Endodermal cell (in vitro differentiated cells): Measurements from ENCODE around the gene LRRK1. TPM values are rescaled to one million over a fixed set of nuclear protein-coding genes. Genes with fewer than 3 reads are reported as not detected.

Experiments
- DNase-seq: peaks from one replicate; pipeline ENCODE4 v3.0.0-alpha.2; 2017
- H3K27ac ChIP-seq: 2 replicates; pipeline ENCODE4 v1.5.1; 2013; ENCODE audit warnings: mild to moderate bottlenecking, low read depth, low read length, moderate library complexity
- H3K27me3 ChIP-seq: 2 replicates; pipeline ENCODE4 v1.6.1; 2013; ENCODE audit warnings: mild to moderate bottlenecking, low read length, moderate library complexity; ENCODE audit not compliant: insufficient read depth, control insufficient read depth, poor library complexity, severe bottlenecking
- H3K36me3 ChIP-seq: 2 replicates; pipeline ENCODE4 v1.7.0; 2013; ENCODE audit warnings: mild to moderate bottlenecking, low read length, moderate library complexity; ENCODE audit not compliant: control insufficient read depth, insufficient read depth
- H3K4me1 ChIP-seq: one replicate; pipeline ENCODE4 v1.7.0; 2013; ENCODE audit warnings: low read length; ENCODE audit not compliant: control insufficient read depth, insufficient read depth
- H3K4me3 ChIP-seq: 2 replicates; pipeline ENCODE4 v1.5.1; 2013; ENCODE audit warnings: mild to moderate bottlenecking, low read length, moderate library complexity
- H3K9ac ChIP-seq: 2 replicates; pipeline ENCODE4 v1.6.1; 2013; ENCODE audit warnings: mild to moderate bottlenecking, low read length, moderate library complexity; ENCODE audit not compliant: poor library complexity, severe bottlenecking; ENCODE audit errors: extremely low read depth
- H3K9me3 ChIP-seq: 2 replicates; pipeline ENCODE4 v1.6.1; 2013; ENCODE audit warnings: mild to moderate bottlenecking, low read length, moderate library complexity; ENCODE audit not compliant: control insufficient read depth
- H3K27ac Mint-ChIP-seq: 2 replicates; pipeline ENCODE4 v1.8.0; 2020; ENCODE audit warnings: mixed read lengths
- H3K27me3 Mint-ChIP-seq: 2 replicates; pipeline ENCODE4 v1.8.0; 2021; ENCODE audit warnings: mild to moderate bottlenecking, mixed read lengths; ENCODE audit not compliant: insufficient read depth
- H3K36me3 Mint-ChIP-seq: 2 replicates; pipeline ENCODE4 v1.8.0; 2020; ENCODE audit warnings: low read depth, mixed read lengths
- H3K4me1 Mint-ChIP-seq: 2 replicates; pipeline ENCODE4 v1.8.0; 2020; ENCODE audit warnings: mixed read lengths
- H3K4me3 Mint-ChIP-seq: 2 replicates; pipeline ENCODE4 v1.8.0; 2020; ENCODE audit warnings: mild to moderate bottlenecking, moderate library complexity, mixed read lengths
- H3K9me3 Mint-ChIP-seq: 2 replicates; pipeline ENCODE4 v1.8.0; 2020; ENCODE audit warnings: mild to moderate bottlenecking, mixed read lengths
- WGBS, 2 experiments: methylation state at CpG; one replicate each; pipeline versions ENCODE4 v1.1.5 to v1.1.7; 2013; ENCODE audit warnings: missing lambda C conversion rate in 2 of 2, mixed read lengths in 1 of 2; ENCODE audit not compliant: insufficient coverage in 1 of 2, insufficient read length in 1 of 2; 5-methylcytosine and 5-hydroxymethylcytosine counted together
- total RNA-seq, 2 donors: library from RNA; stranded (reverse); fragmentation: NEBNext Ultra II Directional in 1 of 2; extraction: Animal tissue kit (Norgen Biotek cat#: 25700) in 1 of 2; gene quantifications; 2 replicates in 1 of 2; 3 replicates in 1 of 2; pipeline ENCODE4 v1.2.1, GENCODE V29; 2021
- TF ChIP-seq, protein P1 (sequence below): fragments of 200-600 bp; sonication (generic); conservative IDR thresholded peaks from 2 replicates; pipeline ENCODE4 v1.5.0; 2021; ENCODE audit warnings: antibody characterized with exemption, mild to moderate bottlenecking

The LRRK1 gene
- total RNA-seq, 2 donors from 2014 or later, result 2.7 to 5.1 TPM

DNA sequence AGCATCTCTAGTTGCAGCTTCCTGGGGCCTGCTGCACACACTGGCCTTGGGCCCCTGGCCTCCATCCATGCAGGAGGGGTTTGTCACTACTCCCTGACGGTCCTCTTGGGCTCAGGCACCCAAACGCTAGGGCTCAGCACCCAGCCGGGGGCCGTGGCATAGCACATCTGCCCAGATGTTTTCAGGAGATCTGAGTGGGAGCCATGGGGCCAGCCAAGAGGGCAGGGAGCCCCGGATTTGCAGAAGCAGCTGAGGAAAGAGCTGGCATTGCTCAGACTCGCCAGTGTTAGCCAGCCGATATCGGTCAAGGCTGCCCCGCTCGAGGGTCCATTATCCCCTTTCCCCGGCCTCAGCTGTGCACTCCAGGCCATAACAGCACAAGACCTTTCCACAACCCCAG, 41.0 kb upstream of the LRRK1 start:
- no peaks in the 10 kb centered on the region for H3K36me3 Mint-ChIP-seq
- H3K4me1 ChIP-seq, result peaks cover 3% of the 10 kb centered on the region
- 82 to 86% methylated on average over 10 to 11 of the region's 11 CpGs for WGBS, 2 experiments
- peaks cover 45% of the 10 kb centered on the region for H3K27me3 ChIP-seq
- H3K4me3 Mint-ChIP-seq, result peak overlapping the region; percentile 63
- no peak overlapping the region for H3K9ac ChIP-seq
- TF ChIP-seq, protein P1, sequence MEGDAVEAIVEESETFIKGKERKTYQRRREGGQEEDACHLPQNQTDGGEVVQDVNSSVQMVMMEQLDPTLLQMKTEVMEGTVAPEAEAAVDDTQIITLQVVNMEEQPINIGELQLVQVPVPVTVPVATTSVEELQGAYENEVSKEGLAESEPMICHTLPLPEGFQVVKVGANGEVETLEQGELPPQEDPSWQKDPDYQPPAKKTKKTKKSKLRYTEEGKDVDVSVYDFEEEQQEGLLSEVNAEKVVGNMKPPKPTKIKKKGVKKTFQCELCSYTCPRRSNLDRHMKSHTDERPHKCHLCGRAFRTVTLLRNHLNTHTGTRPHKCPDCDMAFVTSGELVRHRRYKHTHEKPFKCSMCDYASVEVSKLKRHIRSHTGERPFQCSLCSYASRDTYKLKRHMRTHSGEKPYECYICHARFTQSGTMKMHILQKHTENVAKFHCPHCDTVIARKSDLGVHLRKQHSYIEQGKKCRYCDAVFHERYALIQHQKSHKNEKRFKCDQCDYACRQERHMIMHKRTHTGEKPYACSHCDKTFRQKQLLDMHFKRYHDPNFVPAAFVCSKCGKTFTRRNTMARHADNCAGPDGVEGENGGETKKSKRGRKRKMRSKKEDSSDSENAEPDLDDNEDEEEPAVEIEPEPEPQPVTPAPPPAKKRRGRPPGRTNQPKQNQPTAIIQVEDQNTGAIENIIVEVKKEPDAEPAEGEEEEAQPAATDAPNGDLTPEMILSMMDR, result no peak
- no peaks in the 10 kb centered on the region for H3K9me3 ChIP-seq
- no peaks in the 10 kb centered on the region for H3K36me3 ChIP-seq
- H3K4me3 ChIP-seq, result no peak overlapping the region
- no peak overlapping the region for H3K27ac Mint-ChIP-seq
- peaks cover 14% of the 10 kb centered on the region for H3K4me1 Mint-ChIP-seq
- DNase-seq, result no peak
- H3K27ac ChIP-seq, result no peak overlapping the region
- peaks cover 70% of the 10 kb centered on the region for H3K27me3 Mint-ChIP-seq
- H3K9me3 Mint-ChIP-seq, result no peaks in the 10 kb centered on the region

DNA sequence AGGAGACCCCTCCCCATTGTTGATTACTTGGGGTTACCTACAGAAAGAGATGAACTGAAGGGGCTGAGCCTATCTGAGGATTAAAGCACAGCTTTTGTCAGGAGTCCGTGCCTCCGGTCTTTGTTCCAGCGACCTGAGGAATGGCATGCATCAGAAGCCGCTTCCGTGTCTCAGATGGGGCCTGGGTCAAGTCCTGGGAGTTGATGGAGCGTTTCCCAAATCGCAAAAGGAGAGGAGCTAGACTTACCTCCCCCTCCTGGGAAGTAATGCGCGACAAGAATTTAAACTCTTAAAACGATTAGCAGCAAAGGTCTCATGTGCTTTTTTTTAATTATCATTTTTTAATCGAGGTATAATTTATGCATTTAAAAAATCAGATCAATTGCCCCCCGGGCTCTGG, 40.5 kb upstream of the LRRK1 start:
- Mint-ChIP-seq H3K27ac (no peak overlapping the region), H3K27me3 (peaks cover 70% of the 10 kb centered on the region), H3K4me1 (peaks cover 14% of the 10 kb centered on the region), H3K36me3 (no peaks in the 10 kb centered on the region), H3K4me3 (peak overlapping the region; percentile 63), H3K9me3 (no peaks in the 10 kb centered on the region)
- peaks cover 50% of the 10 kb centered on the region for H3K27me3 ChIP-seq
- peak overlapping the region; percentile 49 for H3K4me3 ChIP-seq
- DNase-seq, result peak; percentile 78
- no peaks in the 10 kb centered on the region for H3K36me3 ChIP-seq
- H3K9ac ChIP-seq, result no peak overlapping the region
- 14 to 17% methylated on average over 6 to 10 of the region's 12 CpGs for WGBS, 2 experiments
- H3K9me3 ChIP-seq, result no peaks in the 10 kb centered on the region
- H3K4me1 ChIP-seq, result peaks cover 3% of the 10 kb centered on the region
- no peak overlapping the region for H3K27ac ChIP-seq
- TF ChIP-seq, protein P1, result no peak

- Histone ChIP-seq H3K9me3 (no peaks in the 10 kb centered on the region), H3K9ac (no peak overlapping the region), H3K4me3 (peak overlapping the region; percentile 49), H3K36me3 (no peaks in the 10 kb centered on the region), H3K27ac (no peak overlapping the region), H3K27me3 (peaks cover 50% of the 10 kb centered on the region), H3K4me1 (peaks cover 3% of the 10 kb centered on the region)
- H3K4me1 Mint-ChIP-seq, result peaks cover 14% of the 10 kb centered on the region
- TF ChIP-seq, protein P1, result no peak
- H3K27me3 Mint-ChIP-seq, result peaks cover 68% of the 10 kb centered on the region
- WGBS, 2 experiments, result 1 to 3% methylated on average over 22 to 62 of the region's 62 CpGs
- no peaks in the 10 kb centered on the region for H3K9me3 Mint-ChIP-seq
- peak overlapping the region; percentile 63 for H3K4me3 Mint-ChIP-seq
- no peaks in the 10 kb centered on the region for H3K36me3 Mint-ChIP-seq
- DNase-seq, result peak; percentile 68
- no peak overlapping the region for H3K27ac Mint-ChIP-seq
These were observed 40.1 kb upstream of the LRRK1 start for GRCh38 chr15:100879061-100879463.
